ENCODE measurements around the gene WASF2.

Gene WASF2

GRCh38 chr1:27525296-27526272, 35.6 kb upstream of the WASF2 start:
- H4K20me1 ChIP-seq (ENCODE audit: insufficient read depth, low read length): no peaks in the 10 kb centered on the region
- ATAC-seq (ENCODE audit: insufficient read depth, low read depth): peak; percentile 80
- 0 out of 2 replicates have a peak overlapping the region, but pooled peaks have one; percentile 10 for H3K4me2 ChIP-seq (ENCODE audit: insufficient read depth, low read length)
- peak; percentile 73 for DNase-seq
- TF ChIP-seq EZH2 (IDR thresholded peaks at IDR 0.05; ENCODE audit: borderline replicate concordance, low read depth, low read length, severe bottlenecking) (no peak), CTCF (IDR thresholded peaks at IDR 0.05; ENCODE audit: borderline replicate concordance, extremely low read depth, low read length, poor library complexity, severe bottlenecking) (no peak)
- H3K4me1 ChIP-seq (ENCODE audit: insufficient read depth, low read length): peaks cover 16% of the 10 kb centered on the region
- no peaks in the 10 kb centered on the region for H3K36me3 ChIP-seq (ENCODE audit: insufficient read depth, low read length)
- H3K4me3 ChIP-seq (ENCODE audit: low read depth in 1 of 2, low read length in 2 of 2): no peak overlapping the region
- H3K9me3 ChIP-seq (ENCODE audit: insufficient read depth, low read length, severe bottlenecking): no peaks in the 10 kb centered on the region
- no peaks in the 10 kb centered on the region for H3K79me2 ChIP-seq (ENCODE audit: insufficient read depth, low read length)
- no peak overlapping the region for H2AFZ ChIP-seq (ENCODE audit: low read depth, low read length)
- no peaks in the 10 kb centered on the region for H3K27me3 ChIP-seq (ENCODE audit: insufficient read depth, low read length, poor library complexity)
- no peak overlapping the region for H3K27ac ChIP-seq (ENCODE audit: low read length)
- H3K9ac ChIP-seq (ENCODE audit: low read depth, low read length): no peak overlapping the region

- no peaks in the 10 kb centered on the region for H3K9me3 ChIP-seq (ENCODE audit: insufficient read depth, low read length, severe bottlenecking)
- H3K27me3 ChIP-seq (ENCODE audit: insufficient read depth, low read length, poor library complexity): no peaks in the 10 kb centered on the region
- no peak overlapping the region for H3K4me2 ChIP-seq (ENCODE audit: insufficient read depth, low read length)
- H3K79me2 ChIP-seq (ENCODE audit: insufficient read depth, low read length): no peaks in the 10 kb centered on the region
- TF ChIP-seq CTCF (IDR thresholded peaks at IDR 0.05; ENCODE audit: borderline replicate concordance, extremely low read depth, low read length, poor library complexity, severe bottlenecking): no peak
- TF ChIP-seq EZH2 (IDR thresholded peaks at IDR 0.05; ENCODE audit: borderline replicate concordance, low read depth, low read length, severe bottlenecking): no peak
- no peak overlapping the region for H3K27ac ChIP-seq (ENCODE audit: low read length)
- peaks cover 16% of the 10 kb centered on the region for H3K4me1 ChIP-seq (ENCODE audit: insufficient read depth, low read length)
- no peak overlapping the region for H3K9ac ChIP-seq (ENCODE audit: low read depth, low read length)
- no peak overlapping the region for H3K4me3 ChIP-seq (ENCODE audit: low read depth in 1 of 2, low read length in 2 of 2)
- no peak for ATAC-seq (ENCODE audit: insufficient read depth, low read depth)
- no peaks in the 10 kb centered on the region for H3K36me3 ChIP-seq (ENCODE audit: insufficient read depth, low read length)
- no peak overlapping the region for H2AFZ ChIP-seq (ENCODE audit: low read depth, low read length)
- H4K20me1 ChIP-seq (ENCODE audit: insufficient read depth, low read length): no peaks in the 10 kb centered on the region
- DNase-seq: no peak
These were observed 33.5 kb upstream of the WASF2 start for GRCh38 chr1:27523337-27524020.

GRCh38 chr1:27522432-27523336, 32.7 kb upstream of the WASF2 start:
- H2AFZ ChIP-seq (ENCODE audit: low read depth, low read length): no peak overlapping the region
- H3K4me3 ChIP-seq (ENCODE audit: low read depth in 1 of 2, low read length in 2 of 2): no peak overlapping the region
- TF ChIP-seq EZH2 (IDR thresholded peaks at IDR 0.05; ENCODE audit: borderline replicate concordance, low read depth, low read length, severe bottlenecking) (no peak), CTCF (IDR thresholded peaks at IDR 0.05; ENCODE audit: borderline replicate concordance, extremely low read depth, low read length, poor library complexity, severe bottlenecking) (peak; percentile 35)
- no peak overlapping the region for H3K27ac ChIP-seq (ENCODE audit: low read length)
- no peak overlapping the region for H3K4me2 ChIP-seq (ENCODE audit: insufficient read depth, low read length)
- ATAC-seq (ENCODE audit: insufficient read depth, low read depth) (no peak), DNase-seq (no peak)
- H3K9ac ChIP-seq (ENCODE audit: low read depth, low read length): no peak overlapping the region
- no peaks in the 10 kb centered on the region for H4K20me1 ChIP-seq (ENCODE audit: insufficient read depth, low read length)
- H3K4me1 ChIP-seq (ENCODE audit: insufficient read depth, low read length): peaks cover 16% of the 10 kb centered on the region
- H3K79me2 ChIP-seq (ENCODE audit: insufficient read depth, low read length): no peaks in the 10 kb centered on the region
- H3K27me3 ChIP-seq (ENCODE audit: insufficient read depth, low read length, poor library complexity): no peaks in the 10 kb centered on the region
- no peaks in the 10 kb centered on the region for H3K36me3 ChIP-seq (ENCODE audit: insufficient read depth, low read length)
- H3K9me3 ChIP-seq (ENCODE audit: insufficient read depth, low read length, severe bottlenecking): no peaks in the 10 kb centered on the region

All from DND-41 (cell line).